K562 (cell line): ENCODE data around the gene PDE8A. TPM values are rescaled to one million over a fixed set of nuclear protein-coding genes. Genes with fewer than 3 reads are reported as not detected.

Experiments used
- BRF2 ChIP-seq: IDR thresholded peaks from 3 replicates; pipeline ENCODE4 v1.6.1; 2011; ENCODE audit warnings: borderline replicate concordance, mild to moderate bottlenecking; ENCODE audit not compliant: insufficient read length, insufficient read depth
- CAMTA2 ChIP-seq: fragments of 250-450 bp; sonication (Bioruptor Pico); conservative IDR thresholded peaks from 2 replicates; pipeline ENCODE4 v1.5.1; 2022
- HDAC1 ChIP-seq, 2 experiments: fragments of 450-650 bp; IDR thresholded peaks; 2 replicates each; pipeline ENCODE4 v1.6.1; 2016 to 2017; ENCODE audit warnings: inconsistent platforms in 1 of 2, mild to moderate bottlenecking in 1 of 2, moderate library complexity in 1 of 2
- MLLT1 ChIP-seq, 2 experiments: fragments of 450-650 bp; IDR thresholded peaks; 2 replicates each; pipeline ENCODE4 v1.6.1; 2016
- PHF20 ChIP-seq: fragments of 450-650 bp; IDR thresholded peaks from 2 replicates; pipeline ENCODE4 v1.6.1; 2018; ENCODE audit not compliant: partially characterized antibody
- TEAD1 ChIP-seq, 2 experiments: fragments of 450-650 bp in 1 of 2; sonication (generic) in 1 of 2; formaldehyde crosslinking; IDR thresholded peaks; 2 replicates each; pipeline versions ENCODE4 v1.4.0 to v1.8.0; 2020 to 2022; ENCODE audit warnings: mild to moderate bottlenecking in 2 of 2, missing genetic modification reagents in 1 of 2
- YY1 ChIP-seq, 3 experiments: IDR thresholded peaks; 2 replicates each; pipeline ENCODE4 v1.6.1; 2011; ENCODE audit warnings: low read length in 2 of 3, mild to moderate bottlenecking in 2 of 3, moderate library complexity in 2 of 3, borderline replicate concordance in 1 of 3, control low read depth in 1 of 3, low read depth in 1 of 3; ENCODE audit not compliant: insufficient read depth in 3 of 3, insufficient replicate concordance in 2 of 3, control insufficient read depth in 1 of 3, insufficient read length in 1 of 3; ENCODE audit errors: extremely low read depth in 1 of 3
- ZBTB40 ChIP-seq, 2 experiments: fragments of 450-650 bp in 1 of 2; sonication (generic) in 1 of 2; formaldehyde crosslinking in 1 of 2; IDR thresholded peaks; 2 replicates each; pipeline versions ENCODE4 v1.7.1 to v1.9.0; 2016 to 2022; ENCODE audit warnings: inconsistent platforms in 1 of 2, mild to moderate bottlenecking in 1 of 2, missing genetic modification reagents in 1 of 2
- ZNF197 ChIP-seq: fragments of 200-800 bp; sonication (Bioruptor generic); IDR thresholded peaks from 2 replicates; pipeline ENCODE4 v1.6.1; 2016; ENCODE audit warnings: low read depth, missing genetic modification characterization, missing compliant biosample characterization
- ZNF444 ChIP-seq: fragments of 250-450 bp; sonication (Bioruptor Pico); IDR thresholded peaks from 2 replicates; pipeline ENCODE4 v1.4.0; 2020; ENCODE audit warnings: mild to moderate bottlenecking, moderate library complexity
- ZNF764 ChIP-seq: fragments of 250-450 bp; sonication (Bioruptor Pico); IDR thresholded peaks from 2 replicates; pipeline ENCODE4 v1.4.0; 2020; ENCODE audit warnings: low read depth, mild to moderate bottlenecking, moderate library complexity
- polyA plus RNA-seq, 8 experiments: library from polyadenylated mRNA; depleted of rRNA in 4 of 8; stranded (reverse) in 5 of 8; unstranded in 3 of 8; fragments of >200 nt; fragmentation: Nextera tagmentation in 2 of 8; fragmentation: Illumina TruSeq in 1 of 8; extraction: Ambion mirVana in 2 of 8; extraction: Trizol in 1 of 8; gene quantifications; 2 replicates each; pipeline versions ENCODE4 v1.2.1 to v1.2.3, GENCODE V29; 2011 to 2014; ENCODE audit warnings: inconsistent platforms in 1 of 8, missing spikeins in 1 of 8
- total RNA-seq, 7 experiments: library from RNA; depleted of rRNA in 6 of 7; stranded (reverse); fragments of >200 nt in 6 of 7; fragmentation: Illumina TruSeq in 2 of 7; extraction: Trizol in 2 of 7; gene quantifications; 2 replicates each; pipeline versions ENCODE4 v1.2.1 to v1.2.3, GENCODE V29; 2011 to 2021; ENCODE audit warnings: low replicate concordance in 1 of 7

The PDE8A gene
- total and polyA plus RNA-seq, 9 of the 15 experiments (the other 6 are each of a cell fraction or from before 2014, with no cell fraction given) = 5.9 to 40.3 (median 19.8) TPM

- TF ChIP-seq ZBTB40 (IDR thresholded peaks at IDR 0.05) = no peak
- no peak for TF ChIP-seq ZBTB40 (CRISPR knock-in tag; IDR thresholded peaks at IDR 0.05)
- no peak for TF ChIP-seq BRF2
- peak; percentile 43 for TF ChIP-seq PHF20
- TF ChIP-seq ZNF444 (CRISPR knock-in tag) = no peak
- TF ChIP-seq ZNF197 = no peak
- TF ChIP-seq HDAC1 (IDR thresholded peaks at IDR 0.05) = peak in 1 of 2 experiments; percentile 55; a peak in 1 of 4 replicates
- no peak for TF ChIP-seq MLLT1 (IDR thresholded peaks at IDR 0.05)
- TF ChIP-seq TEAD1 (CRISPR knock-in tag; IDR thresholded peaks at IDR 0.05) = no peak
- no peak for TF ChIP-seq ZNF764 (CRISPR knock-in tag)
- peak in 1 of 3 experiments; percentile 47 for TF ChIP-seq YY1 (IDR thresholded peaks at IDR 0.05; ENCODE audit: borderline replicate concordance in 1 of 3, control insufficient read depth in 1 of 3, extremely low read depth in 1 of 3, insufficient read depth in 3 of 3, insufficient read length in 1 of 3, insufficient replicate concordance in 2 of 3, low read depth in 1 of 3, low read length in 2 of 3)
- TF ChIP-seq CAMTA2 (CRISPR knock-in tag) = no peak
These were observed 191.3 kb downstream of the PDE8A start (continued) for GRCh38 chr15:85172846-85173490.
